Dedifferentiated amniotic fluid mesenchymal stem cell (primary cell): ENCODE results near the gene SLC39A13.

Experiments used
- DNase-seq: peaks from one replicate; pipeline ENCODE4 v3.0.0-alpha.2; 2016; ENCODE audit errors: extremely low spot score

The SLC39A13 gene

DNA sequence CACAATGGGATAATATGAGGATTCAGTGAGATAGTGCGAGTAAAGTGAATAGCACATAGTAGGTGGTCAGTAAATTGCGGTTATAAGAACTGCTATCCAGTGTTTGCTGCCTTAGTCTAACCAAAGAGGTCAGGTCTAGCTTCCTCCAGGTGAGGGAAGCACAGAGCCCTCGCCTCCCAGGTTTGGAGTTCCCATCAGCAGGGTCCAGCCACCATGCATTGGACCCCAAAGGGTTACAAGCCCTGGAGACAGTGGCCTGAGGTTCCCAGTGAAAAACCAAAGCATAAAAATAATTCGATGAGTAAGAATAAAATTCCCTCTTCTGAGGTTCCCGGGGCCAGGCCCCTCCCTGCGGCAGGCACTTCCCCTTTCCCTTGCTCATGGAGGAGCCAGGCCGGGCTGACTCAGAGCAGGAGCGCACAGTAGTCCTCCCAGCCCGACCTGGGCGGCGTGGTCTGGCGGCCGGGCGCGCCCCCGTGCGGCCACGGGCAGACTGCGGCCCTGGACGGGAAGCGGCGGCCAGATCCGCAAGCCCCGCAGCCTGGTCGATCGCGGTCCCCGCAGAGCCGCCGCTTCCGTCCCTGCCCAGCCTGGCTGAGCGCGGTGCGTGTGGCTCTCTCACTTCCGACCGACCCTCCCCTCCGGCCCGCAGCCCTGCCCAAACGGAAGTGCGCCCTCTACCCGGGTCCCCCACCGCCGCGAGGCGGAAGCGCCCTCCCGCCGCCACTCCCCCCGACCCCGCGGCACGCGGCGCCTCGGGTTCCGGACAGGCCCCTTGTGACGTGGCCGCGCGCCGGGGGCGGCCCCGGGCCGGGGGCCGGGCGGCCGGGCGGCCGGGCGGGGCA lies at the start of gene SLC39A13:
SLC39A13 (plus strand) TSS at position 845 of the 845 bp plus-strand sequence. CDS start 1,505 bp downstream, outside the sequence.
- peak; percentile 92 for DNase-seq

DNA sequence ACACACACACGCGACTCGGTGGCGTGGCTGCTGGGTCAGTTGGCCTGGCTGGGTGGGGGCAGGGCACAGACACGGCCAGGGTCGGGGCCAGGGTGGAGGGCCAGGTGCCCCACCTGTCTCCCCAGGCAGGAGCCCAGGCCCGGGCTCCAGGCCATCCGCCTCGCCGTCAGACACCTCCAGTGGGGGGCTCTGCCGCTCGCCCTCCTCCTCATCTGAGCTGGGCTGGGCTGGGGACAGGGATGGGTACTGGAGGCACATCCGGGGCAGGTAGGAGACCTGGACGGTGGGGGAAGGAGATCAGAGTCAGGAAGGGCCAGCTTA lies 49.7 kb upstream of the SLC39A13 start:
- no peak for DNase-seq

- no peak for DNase-seq
Measured at GRCh38 chr11:47359162-47359561, 49.2 kb upstream of the SLC39A13 start.

DNA sequence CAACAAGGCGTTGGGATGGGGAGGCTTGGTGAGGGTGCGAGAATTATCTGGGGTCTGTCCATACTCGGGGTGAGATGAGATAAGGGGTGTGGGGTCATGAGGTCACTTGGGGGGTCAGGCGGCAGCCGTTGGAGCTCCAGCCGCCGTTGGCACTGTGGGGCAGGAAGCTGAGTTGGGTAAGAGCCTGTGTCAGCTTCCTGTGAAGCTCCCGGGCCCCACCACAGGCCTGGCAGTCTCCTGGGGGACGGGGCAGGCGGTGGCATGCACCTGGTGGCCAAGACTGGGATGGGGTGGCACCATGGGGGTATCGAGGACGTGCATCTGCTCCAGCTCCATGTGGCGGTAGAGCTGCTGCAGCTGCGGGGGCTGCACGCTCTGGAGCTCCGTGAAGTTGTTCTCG lies 48.8 kb upstream of the SLC39A13 start:
- no peak for DNase-seq

DNA sequence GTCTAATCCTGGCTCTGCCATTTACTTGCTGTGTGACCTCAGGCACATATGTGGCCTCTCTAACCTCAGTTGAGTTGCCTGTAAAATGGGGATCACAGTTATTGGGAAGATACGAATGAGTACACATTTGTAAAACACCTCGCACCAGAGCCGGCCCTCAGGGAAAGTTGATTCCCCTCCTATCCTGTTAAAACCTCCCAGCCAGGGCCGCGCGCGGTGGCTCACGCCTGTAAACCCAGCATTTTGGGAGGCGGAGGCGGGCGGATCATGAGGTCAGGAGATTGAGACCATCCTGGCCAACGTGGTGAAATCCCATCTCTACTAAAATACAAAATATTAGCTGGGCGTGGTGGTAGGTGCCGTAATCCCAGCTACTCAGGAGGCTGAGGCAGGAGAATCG lies 48.0 kb upstream of the SLC39A13 start:
- no peak for DNase-seq

DNA sequence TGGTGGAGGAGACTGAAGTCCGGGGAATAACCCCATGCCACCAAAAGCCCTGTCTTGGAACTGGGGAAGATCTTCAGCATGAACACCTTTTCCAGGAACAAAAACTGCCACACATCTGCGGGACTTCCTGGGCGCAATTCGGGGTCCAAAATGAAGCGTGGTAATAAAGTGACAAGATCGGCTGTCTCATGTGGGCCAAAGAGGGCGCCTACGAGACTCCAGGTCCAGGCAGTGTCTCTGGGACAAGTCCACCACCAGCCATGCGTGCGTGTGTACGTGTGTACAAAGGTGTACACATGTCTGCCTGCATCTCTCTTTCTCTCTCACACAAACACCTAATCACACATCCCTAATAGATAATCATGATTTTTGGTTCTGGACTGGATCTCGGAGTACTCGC lies 47.0 kb upstream of the SLC39A13 start:
- DNase-seq = no peak

- no peak for DNase-seq
Measured at GRCh38 chr11:47366020-47366490, 42.3 kb upstream of the SLC39A13 start.

- no peak for DNase-seq
Measured at GRCh38 chr11:47369676-47370075, 38.7 kb upstream of the SLC39A13 start.

DNA sequence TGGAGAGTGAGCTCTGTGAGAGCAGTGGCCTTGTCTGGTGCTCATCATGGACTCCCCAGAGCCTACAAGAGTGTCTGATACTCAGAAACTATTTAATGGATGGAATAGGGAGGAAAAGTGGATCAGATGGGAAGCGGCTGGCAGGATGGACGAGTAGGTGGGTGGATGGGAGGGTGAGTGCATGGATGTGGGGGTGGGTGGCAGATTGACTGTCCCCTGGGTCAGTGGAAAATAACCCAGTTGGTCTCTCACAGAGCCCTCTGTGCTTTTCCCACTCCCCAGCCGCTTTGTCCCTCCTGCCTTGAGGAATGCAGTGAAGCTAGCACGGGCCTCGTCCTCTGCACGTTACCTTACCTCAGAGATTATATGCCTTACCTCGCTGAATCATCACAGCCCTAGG lies 36.0 kb upstream of the SLC39A13 start:
- DNase-seq = no peak

DNA sequence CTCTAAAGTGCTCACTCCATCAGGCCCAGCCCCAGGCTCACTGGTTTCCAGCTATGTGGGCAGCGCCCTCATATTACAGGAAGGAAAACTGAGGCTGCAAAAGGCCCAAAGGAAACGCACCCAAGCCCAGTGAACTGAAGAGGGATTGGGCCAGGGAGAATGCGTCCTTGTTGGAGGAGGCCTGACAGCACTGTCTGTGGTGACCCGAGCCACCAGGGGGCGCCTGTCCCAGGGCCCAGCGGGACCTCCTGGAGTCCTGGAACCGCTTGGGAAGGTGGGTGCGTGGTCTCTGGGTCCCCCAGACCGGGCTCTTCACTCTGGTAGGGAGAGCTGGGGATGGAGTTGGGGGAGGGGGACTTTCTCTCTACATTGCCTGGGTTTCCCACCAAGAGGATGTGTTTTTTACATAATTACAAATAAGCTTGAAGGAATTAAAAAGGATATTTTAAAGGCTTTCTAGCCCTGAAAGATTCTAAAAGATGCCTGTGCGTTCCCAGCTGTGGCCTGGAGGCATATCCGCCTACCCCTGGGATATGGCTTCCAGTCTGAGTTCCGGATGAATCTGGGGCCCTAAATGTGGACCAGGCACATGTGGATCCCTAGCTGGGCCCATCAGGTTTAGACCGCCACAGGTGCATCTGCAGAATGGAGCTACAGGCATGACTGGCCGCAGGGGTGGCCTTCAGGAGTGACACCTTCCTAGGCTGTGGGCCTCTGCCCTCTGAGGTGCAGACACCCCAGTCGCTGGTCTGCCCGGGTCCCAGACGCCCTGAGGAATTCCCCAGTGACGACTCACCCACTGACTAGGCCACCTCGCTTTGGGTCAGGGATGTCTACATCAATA lies 34.3 kb upstream of the SLC39A13 start:
- DNase-seq = peak; percentile 52

DNA sequence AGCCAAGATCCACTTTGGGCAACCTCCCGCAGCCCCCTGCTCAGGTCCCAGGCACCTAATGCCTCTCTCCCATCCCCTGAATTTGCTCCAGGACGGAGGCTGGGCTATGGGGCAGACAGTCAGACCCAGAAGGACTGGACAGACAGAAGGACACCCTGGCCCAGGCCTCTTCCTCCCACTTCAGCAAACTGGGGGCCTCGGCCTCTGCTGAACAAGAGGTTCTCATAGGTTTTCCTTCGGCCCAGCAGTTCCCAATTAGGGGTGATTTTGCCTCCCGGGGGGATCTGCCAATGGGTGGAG lies 33.7 kb upstream of the SLC39A13 start:
- no peak for DNase-seq

GRCh38 chr11:47375020-47375419 lies 33.4 kb upstream of the SLC39A13 start:
- no peak for DNase-seq

DNA sequence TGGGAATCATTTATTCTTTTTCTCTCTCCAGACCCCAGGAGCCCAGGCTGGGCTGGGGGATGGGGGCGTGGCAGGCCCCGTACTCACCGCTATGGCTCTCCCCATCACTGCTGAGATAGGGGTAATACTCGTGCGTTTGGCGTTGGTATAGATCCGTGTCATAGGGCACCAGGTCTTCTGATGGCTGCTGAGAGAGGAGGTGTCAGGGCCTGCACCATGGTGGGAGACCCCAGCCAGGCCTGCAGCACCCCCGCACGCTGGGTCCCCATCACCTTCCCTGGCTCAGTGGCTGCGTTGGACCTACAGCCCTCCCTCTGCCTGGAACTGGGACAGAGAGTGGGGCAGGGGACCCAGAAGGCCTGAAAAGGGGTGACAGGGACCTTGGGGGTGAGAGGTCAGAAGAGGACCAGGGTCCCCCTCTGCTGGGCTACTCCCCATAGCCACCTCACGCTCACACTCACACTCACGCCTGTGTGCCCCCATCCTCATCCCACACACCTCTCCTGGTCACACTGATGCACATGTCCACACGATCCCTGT lies 32.8 kb upstream of the SLC39A13 start:
- no peak for DNase-seq

DNA sequence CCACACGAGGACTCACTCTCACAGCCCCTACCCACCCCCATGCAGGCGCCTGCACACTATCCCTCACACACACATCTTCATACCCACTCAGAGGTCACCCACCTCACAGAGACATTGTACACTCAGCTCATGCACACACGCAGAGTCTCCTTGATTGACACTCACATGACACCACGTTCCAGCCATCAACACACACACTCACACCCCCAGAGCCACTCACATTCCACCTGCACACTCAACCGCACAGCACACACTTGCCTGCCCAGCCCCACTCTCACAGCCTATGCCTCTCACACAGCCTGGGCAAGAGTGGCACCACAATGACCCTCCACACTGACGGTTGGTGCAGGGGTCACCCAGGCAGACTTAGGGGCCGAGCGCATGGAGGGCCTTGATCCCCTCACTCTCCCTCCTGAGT lies 32.3 kb upstream of the SLC39A13 start:
- no peak for DNase-seq

DNA sequence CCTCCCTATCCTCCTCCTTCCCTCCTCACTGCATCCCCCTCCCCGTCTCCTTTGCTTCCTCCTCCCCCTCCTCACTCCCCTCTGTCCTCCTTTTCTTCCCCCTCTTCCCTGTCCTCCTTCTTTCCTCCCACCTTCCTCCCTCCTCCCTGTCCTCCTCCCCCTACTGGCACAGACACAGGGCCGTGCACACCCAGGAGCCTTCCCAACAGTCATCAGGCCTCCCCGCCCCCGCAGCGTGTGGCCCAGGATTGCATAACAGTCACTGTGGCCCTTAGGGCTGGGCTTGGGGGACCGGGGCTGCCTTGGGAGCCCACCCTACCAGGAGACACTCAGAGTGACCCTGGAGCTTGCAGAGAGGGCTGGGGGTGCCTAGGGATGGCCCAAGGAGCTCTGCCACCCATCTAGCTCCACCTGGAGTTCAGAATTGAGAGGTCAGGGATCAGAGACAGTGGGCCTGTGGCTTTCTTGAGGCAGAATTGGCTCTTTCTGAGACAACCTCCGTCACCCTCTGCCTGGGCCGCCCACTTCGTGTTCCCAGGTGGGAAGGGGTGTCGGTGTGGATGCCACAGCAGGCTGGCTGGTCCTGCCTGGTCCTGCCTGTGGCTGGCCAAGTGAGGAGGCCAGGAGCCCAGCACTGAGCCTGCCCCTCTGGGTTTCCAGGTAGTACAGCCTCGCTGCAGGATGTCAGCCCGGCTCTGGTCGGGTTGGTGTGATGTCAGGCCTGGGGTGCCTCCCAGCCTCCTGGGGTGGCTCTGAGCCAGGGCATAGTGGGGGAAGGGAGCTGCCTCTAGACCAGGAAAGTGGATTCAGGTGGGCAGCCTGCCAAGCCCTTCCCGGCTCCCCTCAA lies 31.6 kb upstream of the SLC39A13 start:
- DNase-seq = no peak

- DNase-seq = no peak
Measured at GRCh38 chr11:47377571-47378009, 30.8 kb upstream of the SLC39A13 start.

DNA sequence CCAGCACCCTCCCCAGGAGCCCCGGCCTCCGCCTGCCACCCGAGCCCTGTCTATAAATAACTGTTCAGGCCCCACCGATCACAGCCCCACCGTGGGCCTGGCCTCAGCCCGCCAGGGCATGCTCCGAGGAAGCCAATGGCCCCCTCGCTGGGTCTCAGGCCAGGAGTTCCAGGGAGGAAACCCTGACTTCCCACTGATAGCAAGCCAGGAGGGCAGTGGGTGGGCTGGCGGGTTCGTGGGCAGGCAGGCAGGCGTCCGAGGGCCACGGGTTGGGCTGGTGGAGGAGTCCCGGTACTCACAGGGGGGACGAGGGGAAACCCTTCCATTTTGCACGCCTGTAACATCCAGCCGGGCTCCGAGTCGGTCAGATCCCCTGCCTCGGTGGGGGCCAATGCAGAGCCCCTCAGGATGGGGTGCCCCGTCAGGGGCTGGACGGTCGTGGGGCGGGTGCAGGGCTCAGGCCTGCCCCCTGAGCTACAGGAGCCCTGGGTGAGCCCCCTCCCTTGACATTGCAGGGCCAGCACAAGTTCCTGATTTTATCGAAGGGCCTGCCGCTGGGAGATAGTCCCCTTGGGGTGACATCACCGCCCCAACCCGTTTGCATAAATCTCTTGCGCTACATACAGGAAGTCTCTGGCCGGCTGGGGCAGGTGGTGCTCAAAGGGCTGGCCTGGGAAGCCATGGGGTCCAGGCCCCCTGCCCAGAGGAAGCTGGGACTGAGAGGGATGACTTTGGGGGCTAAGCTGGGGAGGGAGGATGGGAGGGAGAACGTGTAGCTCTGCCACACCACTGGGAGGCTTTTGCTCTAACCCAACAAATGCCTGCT lies 30.2 kb upstream of the SLC39A13 start, which contains the start of gene SPI1:
SPI1 (minus strand) TSS at position 538 of the 826 bp plus-strand sequence; CDS start at position 344, 194 bp downstream.
- DNase-seq = no peak

- DNase-seq = no peak
Measured at GRCh38 chr11:47378836-47379170, 29.6 kb upstream of the SLC39A13 start.

- no peak for DNase-seq
Measured at GRCh38 chr11:47379317-47379716, 29.1 kb upstream of the SLC39A13 start.

- DNase-seq = no peak
Measured at GRCh38 chr11:47380078-47380477, 28.3 kb upstream of the SLC39A13 start.

DNA sequence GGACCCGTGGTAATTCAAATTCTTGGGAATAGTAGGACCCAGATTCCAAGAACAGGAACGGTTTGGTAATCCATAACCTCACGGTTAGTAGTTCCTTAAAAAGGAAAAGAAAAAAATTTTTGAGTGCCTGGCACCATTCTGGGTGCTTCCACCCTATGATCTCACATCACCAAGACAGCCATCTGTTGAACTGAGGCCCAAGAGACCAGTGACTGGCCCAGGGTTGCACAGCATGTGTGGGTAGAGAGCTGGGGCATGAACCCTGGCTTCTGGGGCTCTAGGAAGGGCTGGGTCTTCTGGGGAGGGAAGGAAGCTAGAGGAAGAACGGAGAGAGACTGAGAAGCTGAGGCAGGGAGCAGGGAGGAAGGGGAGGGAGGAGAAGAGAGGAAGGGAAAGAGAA lies 25.3 kb upstream of the SLC39A13 start:
- no peak for DNase-seq
